HepG2 (cell line): ENCODE results near the gene NFE2L2. TPM values are rescaled to one million over a fixed set of nuclear protein-coding genes. Genes with fewer than 3 reads are reported as not detected.

ENCODE experiments used
- ATF1 ChIP-seq: IDR thresholded peaks from 2 replicates; pipeline ENCODE4 v1.6.1; 2016; ENCODE audit warnings: mild to moderate bottlenecking, control low read depth
- ATF7-NPFF ChIP-seq: sonication (generic); formaldehyde crosslinking; IDR thresholded peaks from 2 replicates; pipeline ENCODE4 v1.8.1; 2023; ENCODE audit warnings: mild to moderate bottlenecking, low read depth, missing genetic modification reagents, moderate library complexity
- CENPT ChIP-seq: sonication (generic); formaldehyde crosslinking; IDR thresholded peaks from 2 replicates; pipeline ENCODE4 v1.8.0; 2022; ENCODE audit warnings: low read depth, mild to moderate bottlenecking, moderate library complexity, missing genetic modification reagents
- HOXA9 ChIP-seq: sonication (generic); formaldehyde crosslinking; IDR thresholded peaks from 2 replicates; pipeline ENCODE4 v1.8.1; 2022; ENCODE audit warnings: missing genetic modification reagents, mild to moderate bottlenecking, moderate library complexity, borderline replicate concordance
- RAD21 ChIP-seq: fragments of 450-650 bp; formaldehyde crosslinking; IDR thresholded peaks from 2 replicates; pipeline ENCODE4 v1.5.0; 2020; ENCODE audit warnings: mild to moderate bottlenecking
- SALL1 ChIP-seq: sonication (generic); formaldehyde crosslinking; IDR thresholded peaks from 2 replicates; pipeline ENCODE4 v1.8.0; 2022; ENCODE audit warnings: mild to moderate bottlenecking, missing genetic modification reagents
- SIN3B ChIP-seq: fragments of 150-350 bp; IDR thresholded peaks from 2 replicates; pipeline ENCODE4 v1.6.1; 2014; ENCODE audit warnings: low read length
- SIX4 ChIP-seq: sonication (generic); formaldehyde crosslinking; IDR thresholded peaks from 2 replicates; pipeline ENCODE4 v1.4.0; 2020; ENCODE audit warnings: missing genetic modification reagents
- SKI ChIP-seq: fragments of 450-650 bp; IDR thresholded peaks from one replicate; pipeline ENCODE4 v1.6.1; 2018; ENCODE audit warnings: mild to moderate bottlenecking; ENCODE audit not compliant: partially characterized antibody
- TERF1 ChIP-seq: sonication (generic); formaldehyde crosslinking; IDR thresholded peaks from 2 replicates; pipeline ENCODE4 v1.8.0; 2022; ENCODE audit warnings: mild to moderate bottlenecking, missing genetic modification reagents, moderate library complexity
- TFDP1 ChIP-seq: IDR thresholded peaks from 2 replicates; pipeline ENCODE4 v1.6.1; 2016; ENCODE audit warnings: missing compliant biosample characterization, missing genetic modification reagents, borderline replicate concordance
- ZNF224 ChIP-seq: sonication (generic); formaldehyde crosslinking; IDR thresholded peaks from 2 replicates; pipeline ENCODE4 v1.5.0; 2020; ENCODE audit warnings: mild to moderate bottlenecking, missing genetic modification reagents
- ZNF383 ChIP-seq: sonication (generic); formaldehyde crosslinking; IDR thresholded peaks from 2 replicates; pipeline ENCODE4 v1.4.0; 2020; ENCODE audit warnings: missing genetic modification reagents, mild to moderate bottlenecking, borderline replicate concordance
- ZNF430 ChIP-seq: sonication (generic); formaldehyde crosslinking; IDR thresholded peaks from 2 replicates; pipeline ENCODE4 v1.9.0; 2021; ENCODE audit warnings: mild to moderate bottlenecking, missing genetic modification reagents
- ZNF460 ChIP-seq: sonication (generic); formaldehyde crosslinking; IDR thresholded peaks from 2 replicates; pipeline ENCODE4 v1.5.1; 2020; ENCODE audit warnings: missing genetic modification reagents, mild to moderate bottlenecking, borderline replicate concordance
- ZNF558 ChIP-seq: sonication (generic); formaldehyde crosslinking; IDR thresholded peaks from 2 replicates; pipeline ENCODE4 v1.9.0; 2022; ENCODE audit warnings: mild to moderate bottlenecking, missing genetic modification reagents, borderline replicate concordance
- ZNF646 ChIP-seq: sonication (generic); formaldehyde crosslinking; IDR thresholded peaks from 2 replicates; pipeline ENCODE4 v1.9.0; 2021; ENCODE audit warnings: mild to moderate bottlenecking, missing genetic modification reagents
- ZNF740 ChIP-seq: sonication (generic); formaldehyde crosslinking; IDR thresholded peaks from 2 replicates; pipeline ENCODE4 v1.4.0; 2020; ENCODE audit warnings: missing genetic modification reagents
- ZSCAN9 ChIP-seq: IDR thresholded peaks from 2 replicates; pipeline ENCODE4 v1.6.1; 2016; ENCODE audit warnings: borderline replicate concordance
- polyA plus RNA-seq, 8 experiments: library from polyadenylated mRNA; depleted of rRNA in 3 of 8; stranded (reverse) in 7 of 8; unstranded in 1 of 8; fragments of >200 nt; fragmentation: Illumina TruSeq in 4 of 8; extraction: Trizol in 4 of 8; gene quantifications; 2 replicates each; pipeline versions ENCODE4 v1.2.1 to v1.2.3, GENCODE V29; 2011 to 2016; ENCODE audit warnings: low read depth in 4 of 8, missing spikeins in 1 of 8, mixed read lengths in 1 of 8; ENCODE audit not compliant: insufficient read depth in 1 of 8
- total RNA-seq, 5 experiments: library from RNA; depleted of rRNA; stranded (reverse); fragments of >200 nt; fragmentation: Illumina TruSeq; extraction: Trizol; gene quantifications; 2 replicates each; pipeline ENCODE4 v1.2.3, GENCODE V29; 2016; ENCODE audit warnings: low read depth in 1 of 5

NFE2L2 gene
- total and polyA plus RNA-seq, 2 of the 13 experiments (the other 11 are each of a cell fraction or from before 2014, with no cell fraction given): 84.6 to 215 TPM

- TF ChIP-seq ATF1: peak; percentile 66
- no peak for TF ChIP-seq ZNF740 (CRISPR knock-in tag)
- no peak; the same call in 1 of the 2 replicates for TF ChIP-seq ZNF558 (CRISPR knock-in tag)
- TF ChIP-seq SKI: no peak
- TF ChIP-seq TERF1: no peak
- peak; percentile 74; the same call in 1 of the 2 replicates for TF ChIP-seq ZNF460 (CRISPR knock-in tag)
- no peak for TF ChIP-seq HOXA9 (CRISPR knock-in tag)
- no peak; the same call in 1 of the 2 replicates for TF ChIP-seq ZSCAN9 (CRISPR knock-in tag)
- TF ChIP-seq ZNF646 (CRISPR knock-in tag): no peak
- TF ChIP-seq RAD21: peak; percentile 34; the same call in 1 of the 2 replicates
- TF ChIP-seq SIN3B: no peak
- TF ChIP-seq ZNF224 (CRISPR knock-in tag): no peak
- peak; percentile 94 for TF ChIP-seq SALL1 (CRISPR knock-in tag)
- TF ChIP-seq ATF7-NPFF (CRISPR knock-in tag): no peak
- peak; percentile 65 for TF ChIP-seq SIX4
- TF ChIP-seq TFDP1 (CRISPR knock-in tag): peak; percentile 33; the same call in 1 of the 2 replicates
- no peak for TF ChIP-seq CENPT (CRISPR knock-in tag)
- no peak for TF ChIP-seq ZNF383 (CRISPR knock-in tag)
- TF ChIP-seq ZNF430 (CRISPR knock-in tag): peak; percentile 21
Observed at GRCh38 chr2:177188482-177189469, 75.8 kb downstream of the NFE2L2 start (continued).
